GM19455 (cell line): Measurements from ENCODE around the gene SPAG16.

Experiments
- ATAC-seq: cut with Tn5 transposase; IDR thresholded peaks from one replicate; pipeline ENCODE4 v1.9.1; 2021; ENCODE audit not compliant: unreplicated experiment

SPAG16 gene

DNA sequence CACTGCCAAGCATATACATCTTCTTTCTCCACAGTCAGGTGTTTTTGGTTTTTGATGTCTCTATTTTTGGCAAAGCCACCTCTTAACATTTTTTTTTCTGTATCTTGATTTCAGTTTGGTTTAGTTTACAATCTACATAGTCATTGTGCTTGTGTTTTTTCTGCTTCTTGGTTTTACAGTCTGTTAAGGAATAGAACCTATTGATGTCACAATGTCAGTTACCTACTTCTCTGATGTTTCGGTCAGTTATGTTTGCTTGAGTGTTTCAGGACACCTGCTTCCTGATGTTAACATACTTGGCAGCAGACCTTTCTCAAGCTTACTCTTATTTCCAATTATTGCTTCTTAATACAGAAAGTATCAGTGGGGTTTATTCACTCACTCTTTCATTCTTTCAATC is 253.3 kb downstream of the SPAG16 start:
- ATAC-seq, result no peak

DNA sequence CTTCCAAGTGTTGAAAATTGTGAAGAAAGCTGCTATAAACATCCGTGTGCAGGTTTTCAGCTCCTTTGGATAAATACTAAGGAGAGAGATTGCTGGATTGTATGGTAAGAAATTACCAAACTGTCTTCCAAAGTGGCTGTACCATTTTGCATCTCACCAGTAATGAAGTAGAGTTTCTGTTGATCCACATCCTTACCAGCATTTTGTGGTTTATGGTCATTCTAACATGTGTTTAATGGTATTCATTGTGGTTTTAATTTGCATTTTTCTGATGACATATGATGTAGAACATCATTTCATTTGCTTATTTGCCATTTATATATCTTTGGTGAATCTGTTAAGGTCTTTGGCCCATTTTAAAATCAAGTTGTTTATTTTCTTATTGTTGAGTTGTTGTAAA is 260.7 kb downstream of the SPAG16 start:
- no peak for ATAC-seq

DNA sequence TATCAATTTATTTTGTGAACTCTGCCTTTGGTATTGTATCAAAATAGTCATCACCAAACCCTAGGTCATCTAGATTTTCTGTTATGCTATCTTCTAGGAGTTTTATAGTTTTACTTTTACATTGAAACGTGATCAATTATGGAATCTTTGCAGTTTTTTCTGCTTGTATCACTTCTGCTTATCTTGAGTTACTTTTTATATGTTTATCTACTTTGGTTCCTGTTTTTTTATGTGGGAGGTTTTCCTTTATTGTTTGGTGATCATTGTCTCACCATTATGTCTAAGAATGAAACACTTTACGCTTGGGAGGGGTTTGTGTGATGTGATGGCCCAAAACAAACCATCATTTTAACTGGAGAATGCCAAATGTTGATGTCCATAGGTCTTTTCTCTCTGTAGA is 261.2 kb downstream of the SPAG16 start:
- ATAC-seq, result no peak

DNA sequence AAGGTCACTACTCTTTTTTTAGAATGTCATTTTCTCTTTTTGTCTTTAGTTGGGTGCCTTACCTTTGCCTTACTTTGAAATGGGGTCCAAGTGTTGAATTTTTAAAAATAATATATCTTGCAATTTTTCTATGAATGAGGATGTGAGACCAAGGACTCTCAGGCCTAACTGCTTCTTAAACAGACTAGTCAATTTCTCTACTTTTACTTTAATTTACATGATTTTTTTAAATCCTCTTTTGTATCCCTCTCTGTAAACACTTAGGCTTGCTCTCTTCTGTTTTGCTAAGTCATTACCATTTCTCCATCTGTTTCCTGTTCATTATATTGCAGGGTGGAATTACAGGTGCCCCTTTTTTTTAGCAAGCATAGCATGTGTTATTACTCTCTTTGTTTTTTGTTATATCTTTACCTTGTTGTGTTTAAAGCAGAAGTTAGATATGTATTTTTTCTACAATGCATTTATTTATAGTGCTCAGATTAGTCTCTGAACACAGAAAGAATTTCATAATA is 261.8 kb downstream of the SPAG16 start:
- no peak for ATAC-seq

DNA sequence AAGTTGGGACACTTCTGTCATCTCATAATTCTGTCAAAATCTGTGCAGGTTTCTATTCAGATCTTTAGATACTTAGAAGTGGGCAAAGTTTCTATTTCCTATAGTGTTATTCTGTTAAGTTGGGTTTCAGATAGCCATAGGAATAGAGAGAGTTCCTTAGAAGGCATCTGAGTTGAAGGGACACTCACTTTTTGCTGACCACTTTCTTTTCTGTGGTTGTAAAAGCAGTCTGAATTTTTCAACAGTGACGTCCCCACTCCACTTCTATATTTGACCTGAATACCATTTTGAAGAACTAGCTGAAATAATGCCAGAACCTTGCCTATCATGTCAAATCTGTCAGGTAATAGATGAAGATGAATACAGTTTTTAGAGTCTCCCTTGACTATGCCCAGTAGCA is 267.3 kb downstream of the SPAG16 start:
- ATAC-seq, result no peak

DNA sequence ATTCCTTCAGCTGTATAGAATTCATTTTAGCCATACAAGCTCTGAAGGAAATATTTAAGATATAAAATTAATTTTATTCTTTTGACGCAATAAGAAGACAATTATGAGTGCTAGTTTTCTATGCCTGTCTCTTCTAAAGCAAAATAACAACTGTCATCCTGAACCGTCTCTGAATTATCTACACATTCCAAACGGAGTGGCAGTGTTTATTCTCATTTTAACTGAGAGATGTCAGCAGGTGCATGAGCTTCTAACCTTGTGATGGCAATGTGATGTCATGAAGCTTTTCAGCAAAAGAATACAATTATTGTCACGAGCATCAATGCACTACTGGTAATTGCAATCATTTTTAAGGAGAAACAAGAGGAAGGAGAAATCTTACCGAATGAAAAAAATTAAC is 274.8 kb downstream of the SPAG16 start:
- no peak for ATAC-seq

DNA sequence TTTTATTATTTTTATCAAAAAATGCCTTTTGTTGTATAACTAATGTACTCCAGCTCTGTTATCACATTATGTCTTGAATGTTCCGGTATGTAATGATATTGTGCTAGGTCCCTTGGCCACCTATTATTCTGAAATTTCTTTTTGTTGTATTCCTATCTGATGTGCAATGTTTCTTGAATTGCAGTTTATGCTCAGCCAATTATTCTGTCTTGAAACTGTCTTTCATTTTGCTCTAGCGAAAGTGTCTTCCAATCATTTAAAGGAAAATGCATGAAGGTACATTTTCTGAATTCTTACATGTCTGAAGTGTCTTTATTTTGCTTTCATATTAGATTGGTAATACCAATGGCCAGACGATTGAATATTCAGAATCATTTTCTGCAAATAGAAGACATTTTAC is 277.5 kb downstream of the SPAG16 start:
- ATAC-seq, result no peak

DNA sequence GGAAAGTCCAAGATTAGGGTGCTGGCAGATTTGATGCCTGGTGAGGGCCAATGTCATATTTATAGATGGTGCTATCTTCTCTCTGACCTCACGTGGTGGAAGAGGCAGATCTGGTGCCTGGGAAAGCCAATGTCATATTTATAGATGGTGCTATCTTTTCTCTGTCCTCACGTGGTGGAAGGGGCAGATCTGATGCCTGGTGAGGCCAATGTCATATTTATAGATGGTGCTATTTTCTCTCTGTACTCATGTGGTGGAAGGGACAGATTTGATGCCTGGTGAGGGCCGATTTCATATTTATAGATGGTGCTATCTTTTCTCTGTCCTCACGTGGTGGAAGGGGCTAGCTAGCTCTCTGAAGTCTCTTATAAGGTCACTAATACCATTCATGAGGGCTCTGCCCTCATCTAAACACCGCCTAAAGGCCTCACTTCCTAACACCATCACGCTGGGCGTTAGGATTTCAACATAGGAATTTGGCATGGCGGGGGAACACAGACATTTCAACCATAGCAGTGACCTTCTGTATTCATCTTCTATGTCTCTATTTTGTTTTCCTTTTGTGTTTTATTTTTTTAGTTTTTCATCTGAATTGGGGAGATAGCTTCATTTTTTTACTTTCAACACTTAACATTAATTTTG is 278.4 kb downstream of the SPAG16 start:
- ATAC-seq, result no peak

DNA sequence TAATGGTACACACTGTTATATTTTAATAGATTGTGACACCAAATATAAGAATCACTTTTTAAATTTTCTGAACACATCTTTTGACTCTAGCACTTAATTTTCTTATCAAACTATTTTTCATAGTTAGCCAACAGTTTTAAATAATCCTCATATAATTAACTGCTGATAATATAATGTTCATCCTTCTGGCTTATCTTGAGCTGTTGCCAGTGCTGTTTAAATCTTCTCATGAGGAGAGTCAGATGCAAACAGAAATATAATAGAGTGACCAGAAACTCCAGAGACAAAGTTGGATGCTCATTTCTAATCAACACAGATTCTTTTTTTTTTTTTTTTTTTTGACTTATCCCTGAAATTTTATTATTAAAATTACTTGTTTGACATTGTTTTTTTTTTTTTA is 282.6 kb downstream of the SPAG16 start:
- no peak for ATAC-seq

DNA sequence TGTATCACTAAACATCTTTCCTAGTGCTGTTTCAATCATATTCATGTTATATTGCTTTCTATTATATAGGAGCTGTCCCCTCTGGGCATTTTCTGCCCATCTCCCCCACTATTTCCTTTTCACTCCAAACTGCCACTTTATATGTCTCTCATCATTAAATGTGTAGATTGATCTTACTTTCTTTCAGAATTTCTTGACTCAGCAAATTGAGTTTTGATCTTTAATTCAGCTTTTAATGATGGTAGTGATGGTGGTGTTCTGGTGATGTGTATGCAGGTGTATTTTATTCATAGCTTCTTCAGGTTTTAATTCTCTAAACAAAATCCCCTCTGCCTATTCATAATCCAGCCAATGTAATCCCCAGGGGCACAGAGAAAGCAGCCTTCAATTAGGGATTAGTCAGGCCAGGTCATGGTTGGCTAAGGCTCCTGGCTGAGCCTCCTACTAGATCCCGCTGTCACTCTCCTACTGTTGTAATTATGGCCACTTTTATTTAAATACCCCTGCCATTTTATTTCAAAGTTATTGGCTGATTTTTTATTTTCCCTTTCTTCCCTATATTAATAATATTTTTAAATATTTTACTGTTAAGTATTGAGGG is 325.4 kb downstream of the SPAG16 start:
- no peak for ATAC-seq

DNA sequence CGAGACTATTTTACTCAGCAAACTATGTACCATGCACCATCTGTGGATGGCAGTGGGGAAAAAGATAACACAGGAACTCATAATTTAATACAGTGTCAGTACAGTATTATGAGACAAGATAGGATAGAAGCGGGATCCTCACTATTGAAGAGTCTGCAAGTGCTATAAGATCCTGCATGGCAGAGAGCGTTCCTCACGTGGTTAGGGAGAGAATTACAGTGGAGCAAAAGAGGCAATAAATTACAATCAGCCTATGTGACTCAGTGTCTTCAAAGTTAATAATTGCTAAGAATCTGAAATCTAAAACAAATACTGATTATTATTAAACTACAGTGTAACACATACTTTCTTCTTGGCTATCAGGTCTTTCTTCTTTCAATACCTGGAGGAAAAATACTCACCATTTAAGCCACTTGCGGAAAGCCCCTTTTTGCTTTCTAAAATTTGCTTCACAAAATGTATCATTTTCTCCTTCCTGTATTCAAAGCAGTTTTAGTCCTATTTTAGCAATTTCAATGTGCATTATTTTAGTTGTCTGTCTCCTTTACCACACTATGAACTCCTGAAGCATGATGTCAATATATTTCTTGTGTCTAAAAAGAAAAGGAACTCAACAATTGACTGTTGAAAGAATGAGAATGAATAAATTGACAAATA is 342.9 kb downstream of the SPAG16 start:
- peak; percentile 72 for ATAC-seq

DNA sequence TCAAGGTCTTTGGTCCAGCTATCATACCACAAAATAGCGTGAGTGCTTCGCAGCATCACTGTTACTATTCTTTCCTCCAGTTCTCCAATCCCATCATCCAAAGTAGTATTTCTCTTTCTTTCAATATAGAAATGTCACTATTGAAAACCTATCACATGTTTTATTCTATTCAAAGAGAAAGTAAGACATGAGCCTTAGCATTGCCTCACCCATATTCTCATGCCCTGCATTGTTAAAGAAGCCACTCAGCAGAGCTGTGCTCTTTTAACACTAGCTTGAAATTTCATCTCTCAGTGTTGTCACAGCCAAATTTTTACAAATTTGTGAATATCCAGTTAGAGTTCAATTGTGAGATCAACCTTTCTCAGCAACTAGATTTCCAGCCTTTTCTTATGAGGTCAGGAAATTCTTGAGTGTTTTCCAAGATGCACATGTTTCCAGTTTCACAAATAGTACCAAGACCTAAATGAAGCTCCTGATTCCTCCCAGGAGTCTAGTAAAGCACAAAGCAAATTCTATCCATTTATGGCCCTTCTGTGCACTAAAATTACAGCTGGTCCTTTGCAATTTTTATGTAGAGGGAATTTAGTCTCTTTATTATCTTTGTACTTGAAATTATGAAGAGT is 343.7 kb downstream of the SPAG16 start:
- ATAC-seq, result peak; percentile 32

DNA sequence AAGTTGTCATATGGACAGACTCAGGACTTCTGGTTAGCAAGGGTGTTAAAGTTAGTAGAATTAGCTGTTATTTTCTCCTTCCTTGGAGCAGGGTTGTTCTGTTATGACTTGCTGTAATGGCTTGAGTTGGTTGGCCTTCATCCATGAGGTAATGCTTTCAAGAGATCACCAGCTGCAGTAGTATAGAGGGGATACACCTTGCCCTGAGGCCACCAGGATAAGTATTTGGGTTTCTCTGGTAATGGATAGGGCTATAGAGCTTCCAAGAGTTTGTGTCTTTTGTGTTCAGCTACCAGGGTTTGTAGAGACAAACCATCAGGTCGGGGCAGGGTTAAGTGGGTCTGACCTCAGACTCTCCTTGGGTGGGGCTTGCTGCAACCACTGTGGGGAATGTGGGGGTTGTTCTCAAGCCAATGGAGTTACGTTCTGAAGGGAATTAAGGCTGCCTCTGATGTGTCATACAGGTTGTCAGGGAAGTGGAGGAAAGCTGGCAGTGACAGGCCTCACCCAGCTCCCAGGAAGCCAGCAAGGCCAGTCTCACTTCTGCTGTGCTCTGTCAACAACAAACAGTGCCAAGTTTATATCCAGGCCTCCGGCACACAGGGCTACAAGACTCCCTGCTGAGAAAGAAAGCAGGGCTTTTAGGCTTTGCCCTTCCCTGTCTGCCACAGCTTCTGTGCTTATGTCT is 356.6 kb downstream of the SPAG16 start:
- no peak for ATAC-seq

DNA sequence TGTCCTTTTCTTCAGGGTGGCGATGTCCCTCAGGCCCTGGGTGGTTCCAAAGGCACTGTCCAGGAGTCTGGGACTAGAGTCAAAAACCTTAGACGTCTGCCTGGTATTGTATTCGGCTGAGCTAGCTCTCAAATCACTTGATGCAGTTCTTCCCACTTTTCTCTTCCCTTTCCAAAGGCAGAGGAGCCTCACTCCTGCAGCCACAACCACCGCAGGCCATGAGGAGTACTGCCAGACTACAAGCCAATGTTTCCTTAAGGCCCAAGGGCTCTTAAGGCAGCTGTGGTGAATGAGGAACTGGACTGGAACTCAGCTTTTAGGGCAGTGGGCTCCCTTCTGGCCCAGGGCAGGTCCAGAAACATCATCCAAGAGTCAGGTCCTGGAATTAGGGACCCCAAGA is 360.7 kb downstream of the SPAG16 start:
- ATAC-seq, result no peak

DNA sequence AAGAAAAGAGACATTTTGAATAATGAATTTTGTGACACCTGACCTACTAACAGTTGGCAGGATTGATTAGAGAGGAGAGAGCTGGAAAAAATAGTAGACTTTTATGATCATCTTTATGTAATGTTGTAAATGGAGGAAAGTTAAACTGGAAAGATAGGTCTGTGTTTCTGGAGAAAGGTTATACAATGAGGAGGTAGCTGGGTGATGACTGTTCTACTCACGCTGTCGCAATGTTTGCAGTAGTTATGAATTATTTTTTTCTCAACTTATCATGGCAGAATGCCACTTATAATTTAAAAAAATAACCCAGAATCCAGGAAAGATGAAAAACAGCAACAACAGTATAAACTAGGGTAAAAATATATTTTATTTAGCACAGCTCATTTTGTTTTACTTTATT is 364.9 kb downstream of the SPAG16 start:
- ATAC-seq, result no peak

DNA sequence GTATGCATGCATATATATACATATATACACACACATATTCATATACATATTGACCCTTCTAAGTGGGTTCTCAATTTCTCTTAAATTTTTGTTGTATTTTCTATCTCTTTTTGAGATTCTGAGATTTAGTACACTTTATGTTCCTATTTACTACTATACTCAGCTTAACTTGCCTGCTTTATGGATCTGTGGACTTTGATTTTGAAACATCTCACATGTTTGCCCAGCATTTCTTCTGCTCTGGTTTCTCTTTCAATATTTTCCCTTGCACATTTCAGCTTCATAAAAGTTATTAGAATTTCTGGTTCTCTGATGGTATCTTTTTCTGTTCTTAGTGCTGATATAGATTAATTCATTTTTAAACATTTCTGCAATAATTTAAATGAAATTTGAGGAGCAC is 380.6 kb downstream of the SPAG16 start:
- no peak for ATAC-seq

DNA sequence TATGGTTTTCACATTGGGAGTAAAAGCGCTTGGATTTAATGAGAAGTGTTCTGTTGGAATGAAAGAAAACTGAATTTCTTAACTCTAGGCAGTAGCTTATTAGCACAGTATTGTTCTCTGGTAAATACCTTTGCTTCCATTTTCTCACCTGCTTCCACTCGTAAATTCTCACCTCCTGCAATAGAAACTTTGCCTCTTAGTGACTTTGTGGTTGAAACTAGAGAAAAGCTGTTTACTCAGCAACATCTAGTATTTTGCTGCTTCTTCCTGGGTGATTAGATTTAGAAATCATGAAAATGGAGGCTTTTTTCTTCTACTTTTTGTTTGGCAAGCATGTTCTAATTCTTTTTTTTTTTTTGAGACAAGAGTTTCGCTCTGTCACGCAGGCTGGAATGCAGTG is 385.4 kb downstream of the SPAG16 start:
- no peak for ATAC-seq

DNA sequence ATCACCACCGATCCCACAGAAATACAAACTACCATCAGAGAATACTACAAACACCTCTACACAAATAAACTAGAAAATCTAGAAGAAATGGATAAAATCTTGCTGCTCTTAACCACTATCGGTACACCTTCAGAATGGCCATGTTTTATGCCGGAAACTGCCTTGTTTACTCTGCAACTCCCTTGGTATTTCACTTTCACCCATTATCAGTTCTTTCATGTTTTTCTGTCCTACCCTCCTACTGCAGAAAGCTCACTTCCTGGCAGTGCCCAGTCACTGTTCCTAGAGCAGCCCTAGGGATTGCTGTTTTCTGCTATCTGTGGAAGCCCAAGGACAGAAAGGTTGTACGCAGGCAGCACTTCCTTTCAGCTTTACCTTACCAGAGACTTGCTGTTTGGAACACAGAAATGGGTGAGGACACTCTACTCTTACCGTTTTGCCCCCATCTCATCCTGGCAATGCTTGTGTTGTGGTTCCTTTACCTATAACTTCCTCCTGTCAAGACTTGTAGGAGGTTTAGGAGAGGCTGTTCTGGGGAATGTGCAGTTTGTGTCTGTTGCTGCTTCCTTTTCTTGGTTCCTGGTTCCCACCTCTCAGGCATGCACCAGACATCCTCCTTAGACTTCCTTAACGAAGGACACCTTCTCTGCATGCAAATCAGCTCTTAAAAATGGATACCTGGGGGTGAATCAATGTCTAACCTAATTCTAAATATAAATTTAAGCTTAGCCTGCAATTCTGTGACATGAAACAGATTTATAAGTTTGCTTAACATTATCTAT is 394.4 kb downstream of the SPAG16 start:
- no peak for ATAC-seq

DNA sequence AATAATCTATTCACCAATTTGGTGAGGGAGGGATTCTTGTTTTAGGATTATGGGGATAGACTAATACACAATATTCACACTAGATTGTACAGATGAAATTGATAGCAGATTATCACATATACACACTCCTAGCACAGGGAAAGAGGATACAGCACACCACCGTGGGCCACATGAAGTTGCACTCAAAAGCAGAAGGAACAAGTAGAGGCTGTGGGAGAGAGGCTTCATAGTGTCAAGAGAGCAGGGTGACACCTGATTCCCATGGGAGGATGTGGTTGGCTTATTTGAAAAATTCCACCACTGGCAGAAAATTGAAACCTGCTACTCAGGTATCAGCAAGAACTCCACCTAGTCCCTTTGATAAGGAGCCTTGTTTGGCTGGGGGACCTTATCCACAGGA is 395.6 kb downstream of the SPAG16 start:
- no peak for ATAC-seq

DNA sequence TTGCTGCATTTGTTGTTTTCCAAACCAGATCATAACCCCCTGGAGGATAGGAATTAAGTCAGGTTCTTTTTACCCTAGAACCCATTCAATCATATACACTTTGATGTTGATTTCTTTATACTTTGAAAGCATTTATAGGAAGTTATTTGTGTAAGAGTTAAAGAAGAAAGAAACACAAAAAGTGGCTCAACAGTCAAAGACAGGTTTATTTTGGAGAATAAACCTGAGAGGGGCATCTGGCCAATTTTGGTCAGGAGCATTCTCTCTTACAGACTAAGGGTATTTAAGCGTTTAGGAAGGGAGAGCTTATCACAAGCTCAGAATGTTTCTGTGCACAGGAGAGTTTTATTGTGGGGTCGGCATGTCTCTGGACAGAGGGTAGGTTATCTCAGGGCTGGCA is 398.0 kb downstream of the SPAG16 start:
- ATAC-seq, result no peak

DNA sequence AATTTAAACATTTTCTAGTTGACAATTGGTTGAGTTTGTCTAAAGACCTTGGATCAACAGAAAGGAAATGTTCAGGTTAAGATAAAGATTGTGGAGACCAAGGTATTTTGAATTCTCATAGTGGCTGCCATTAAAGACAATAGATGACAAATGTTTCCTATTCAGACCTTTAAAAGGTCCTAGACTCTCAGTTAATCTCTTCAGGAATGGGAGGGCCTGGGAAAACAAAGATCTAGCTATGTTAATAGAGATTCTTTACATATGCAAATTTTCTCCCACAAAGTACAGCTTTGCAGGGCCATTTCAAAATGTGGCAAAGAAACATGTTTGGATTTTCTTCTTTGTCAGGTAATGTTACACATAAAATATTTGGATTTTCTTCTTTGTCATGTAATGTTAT is 403.9 kb downstream of the SPAG16 start:
- no peak for ATAC-seq
